HL-60 (cell line): ENCODE measurements around the gene PTPRN2.

Source experiments
- DNase-seq, 2 experiments: peaks; one replicate each; pipeline ENCODE4 v3.0.0-alpha.2; 2010 to 2020; ENCODE audit warnings: low read depth in 1 of 2, low spot score in 1 of 2
- H3K27ac ChIP-seq: fragments of 250-450 bp; sonication (Bioruptor Pico); replicated peaks from 2 replicates; pipeline ENCODE4 v1.5.1; 2020; ENCODE audit warnings: mild to moderate bottlenecking, moderate library complexity
- H3K27me3 ChIP-seq: fragments of 250-450 bp; sonication (Bioruptor Pico); 2 replicates; pipeline ENCODE4 v1.5.1; 2021; ENCODE audit warnings: mild to moderate bottlenecking, moderate library complexity; ENCODE audit not compliant: insufficient read depth, poor library complexity, severe bottlenecking
- H3K4me3 ChIP-seq: replicated peaks from 2 replicates; pipeline ENCODE4 v1.5.1; 2011; ENCODE audit warnings: mild to moderate bottlenecking, control low read depth, low read length; ENCODE audit not compliant: insufficient read depth
- CTCF ChIP-seq: IDR thresholded peaks from one replicate; pipeline ENCODE4 v1.5.1; 2011; ENCODE audit warnings: low read length, control low read depth, inconsistent platforms; ENCODE audit not compliant: insufficient read depth
- GABPA ChIP-seq: IDR thresholded peaks from 2 replicates; pipeline ENCODE4 v1.6.1; 2012; ENCODE audit warnings: low read depth
- POLR2AphosphoS5 ChIP-seq: IDR thresholded peaks from 2 replicates; pipeline ENCODE4 v1.6.1; 2012; ENCODE audit warnings: low read depth
- SPI1 ChIP-seq: IDR thresholded peaks from 2 replicates; pipeline ENCODE4 v1.6.1; 2012; ENCODE audit warnings: low read depth, mild to moderate bottlenecking, borderline replicate concordance
- TF ChIP-seq, protein P1 (sequence below): IDR thresholded peaks from 2 replicates; pipeline ENCODE4 v1.6.1; 2012; ENCODE audit warnings: low read depth; ENCODE audit not compliant: insufficient replicate concordance

PTPRN2 gene

DNA sequence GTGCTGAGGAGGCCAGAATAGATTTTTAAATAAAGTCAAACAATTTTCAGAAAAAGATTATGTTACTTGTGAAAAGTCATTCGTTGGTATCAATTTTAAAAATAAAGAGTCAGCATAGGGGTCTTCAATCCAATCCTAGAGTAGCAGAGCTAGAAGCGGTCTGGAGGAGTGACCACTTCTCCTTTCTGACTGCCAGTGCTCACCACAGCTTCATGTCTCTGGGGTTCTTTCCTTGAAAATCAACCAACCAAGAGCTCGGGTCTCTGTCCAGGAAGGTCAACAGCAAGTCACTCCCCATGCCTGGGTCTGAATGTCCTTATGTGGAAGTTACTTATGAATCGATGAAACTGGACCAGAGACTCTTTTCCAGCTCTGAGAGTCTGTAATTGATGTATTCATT is 14.3 kb downstream of the PTPRN2 start:
- Histone ChIP-seq H3K27ac (no peak overlapping the region), H3K4me3 (no peak overlapping the region), H3K27me3 (no peaks in the 10 kb centered on the region)
- peak; percentile 27 to 65 for DNase-seq
- TF ChIP-seq SPI1: peak; percentile 94
- no peak for TF ChIP-seq POLR2AphosphoS5
- TF ChIP-seq, protein P1, sequence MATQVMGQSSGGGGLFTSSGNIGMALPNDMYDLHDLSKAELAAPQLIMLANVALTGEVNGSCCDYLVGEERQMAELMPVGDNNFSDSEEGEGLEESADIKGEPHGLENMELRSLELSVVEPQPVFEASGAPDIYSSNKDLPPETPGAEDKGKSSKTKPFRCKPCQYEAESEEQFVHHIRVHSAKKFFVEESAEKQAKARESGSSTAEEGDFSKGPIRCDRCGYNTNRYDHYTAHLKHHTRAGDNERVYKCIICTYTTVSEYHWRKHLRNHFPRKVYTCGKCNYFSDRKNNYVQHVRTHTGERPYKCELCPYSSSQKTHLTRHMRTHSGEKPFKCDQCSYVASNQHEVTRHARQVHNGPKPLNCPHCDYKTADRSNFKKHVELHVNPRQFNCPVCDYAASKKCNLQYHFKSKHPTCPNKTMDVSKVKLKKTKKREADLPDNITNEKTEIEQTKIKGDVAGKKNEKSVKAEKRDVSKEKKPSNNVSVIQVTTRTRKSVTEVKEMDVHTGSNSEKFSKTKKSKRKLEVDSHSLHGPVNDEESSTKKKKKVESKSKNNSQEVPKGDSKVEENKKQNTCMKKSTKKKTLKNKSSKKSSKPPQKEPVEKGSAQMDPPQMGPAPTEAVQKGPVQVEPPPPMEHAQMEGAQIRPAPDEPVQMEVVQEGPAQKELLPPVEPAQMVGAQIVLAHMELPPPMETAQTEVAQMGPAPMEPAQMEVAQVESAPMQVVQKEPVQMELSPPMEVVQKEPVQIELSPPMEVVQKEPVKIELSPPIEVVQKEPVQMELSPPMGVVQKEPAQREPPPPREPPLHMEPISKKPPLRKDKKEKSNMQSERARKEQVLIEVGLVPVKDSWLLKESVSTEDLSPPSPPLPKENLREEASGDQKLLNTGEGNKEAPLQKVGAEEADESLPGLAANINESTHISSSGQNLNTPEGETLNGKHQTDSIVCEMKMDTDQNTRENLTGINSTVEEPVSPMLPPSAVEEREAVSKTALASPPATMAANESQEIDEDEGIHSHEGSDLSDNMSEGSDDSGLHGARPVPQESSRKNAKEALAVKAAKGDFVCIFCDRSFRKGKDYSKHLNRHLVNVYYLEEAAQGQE: peak; percentile 26

GRCh38 chr7:158572000-158572828 is 15.4 kb downstream of the PTPRN2 start:
- H3K27me3 ChIP-seq: no peaks in the 10 kb centered on the region
- TF ChIP-seq POLR2AphosphoS5 (no peak), CTCF (no peak)
- TF ChIP-seq, protein P1: no peak
- H3K4me3 ChIP-seq: no peak overlapping the region
- DNase-seq: peak in 1 of 2 experiments; percentile 72
- H3K27ac ChIP-seq: no peak overlapping the region

- TF ChIP-seq CTCF (no peak), SPI1 (no peak), POLR2AphosphoS5 (no peak), GABPA (no peak)
- TF ChIP-seq, protein P1: no peak
- no peaks in the 10 kb centered on the region for H3K27me3 ChIP-seq
- DNase-seq: no peak
Observed at GRCh38 chr7:158570449-158571170, 17.0 kb downstream of the PTPRN2 start.

More at GRCh38 chr7:158570449-158571170, 17.0 kb downstream of the PTPRN2 start:
- Histone ChIP-seq H3K4me3 (no peak overlapping the region), H3K27ac (no peak overlapping the region)
